K562 (cell line): ENCODE data around the gene CEP350. TPM values are rescaled to one million over a fixed set of nuclear protein-coding genes. Genes with fewer than 3 reads are reported as not detected.

Source experiments
- COPS2 ChIP-seq: fragments of 450-650 bp; conservative IDR thresholded peaks from 2 replicates; pipeline ENCODE4 v1.6.1; 2016; ENCODE audit warnings: mild to moderate bottlenecking, moderate library complexity
- CREB1 ChIP-seq, 2 experiments: sonication (generic) in 1 of 2; formaldehyde crosslinking in 1 of 2; IDR thresholded peaks; 2 replicates each; pipeline versions ENCODE4 v1.6.1 to v1.8.0; 2012 to 2022; ENCODE audit warnings: inconsistent platforms in 1 of 2, mild to moderate bottlenecking in 1 of 2, missing genetic modification reagents in 1 of 2, moderate library complexity in 1 of 2
- ELK3 ChIP-seq: fragments of 450-650 bp; formaldehyde crosslinking; IDR thresholded peaks from 2 replicates; pipeline ENCODE4 v1.4.0; 2020; ENCODE audit warnings: mild to moderate bottlenecking
- ESRRA ChIP-seq: fragments of 450-650 bp; IDR thresholded peaks from 2 replicates; pipeline ENCODE4 v1.6.1; 2014; ENCODE audit warnings: low read depth, mild to moderate bottlenecking, moderate library complexity, borderline replicate concordance
- HDAC8 ChIP-seq: fragments of 450-650 bp; IDR thresholded peaks from 2 replicates; pipeline ENCODE4 v1.6.1; 2016; ENCODE audit warnings: mild to moderate bottlenecking, missing genetic modification characterization, moderate library complexity, missing compliant biosample characterization
- LEF1 ChIP-seq: fragments of 450-650 bp; IDR thresholded peaks from 2 replicates; pipeline ENCODE4 v1.6.1; 2016; ENCODE audit warnings: mild to moderate bottlenecking
- MYC ChIP-seq, 2 experiments: fragments of 250-450 bp in 1 of 2; sonication (Bioruptor Pico) in 1 of 2; IDR thresholded peaks; 2 replicates each; pipeline versions ENCODE4 v1.5.1 to v1.6.1; 2012 to 2021; ENCODE audit warnings: low read depth in 2 of 2, borderline replicate concordance in 1 of 2, improper control_type of control experiment in 1 of 2, low read length in 1 of 2, mild to moderate bottlenecking in 1 of 2, moderate library complexity in 1 of 2
- NCOA4 ChIP-seq: fragments of 450-650 bp; IDR thresholded peaks from 2 replicates; pipeline ENCODE4 v1.6.1; 2018; ENCODE audit warnings: mild to moderate bottlenecking; ENCODE audit not compliant: partially characterized antibody
- NELFE ChIP-seq: IDR thresholded peaks from 2 replicates; pipeline ENCODE4 v1.6.1; 2011; ENCODE audit warnings: mild to moderate bottlenecking; ENCODE audit not compliant: insufficient read depth, insufficient read length
- PATZ1 ChIP-seq: fragments of 250-450 bp; sonication (Bioruptor Pico); IDR thresholded peaks from 2 replicates; pipeline ENCODE4 v1.5.0; 2020; ENCODE audit warnings: mild to moderate bottlenecking, borderline replicate concordance
- RBM25 ChIP-seq: fragments of 200-400 bp; formaldehyde crosslinking; IDR thresholded peaks from 2 replicates; pipeline ENCODE4 v1.6.1; 2018; ENCODE audit warnings: low read length, low read depth, moderate library complexity; ENCODE audit not compliant: severe bottlenecking
- SMARCA5 ChIP-seq: fragments of 450-650 bp; IDR thresholded peaks from 2 replicates; pipeline ENCODE4 v1.6.1; 2016
- U2AF1 ChIP-seq: fragments of 200-400 bp; formaldehyde crosslinking; optimal IDR thresholded peaks from 2 replicates; pipeline ENCODE3; 2017; ENCODE audit warnings: mild to moderate bottlenecking, low read depth, low read length, moderate library complexity
- ZMIZ1 ChIP-seq, 2 experiments: fragments of 150-350 bp in 1 of 2; IDR thresholded peaks; 2 replicates each; pipeline ENCODE4 v1.6.1; 2012 to 2016; ENCODE audit warnings: low read depth in 2 of 2, low read length in 2 of 2, mild to moderate bottlenecking in 1 of 2, moderate library complexity in 1 of 2
- ZNF830 ChIP-seq: fragments of 250-450 bp; sonication (Bioruptor Pico); IDR thresholded peaks from 2 replicates; pipeline ENCODE4 v1.5.0; 2021; ENCODE audit warnings: mild to moderate bottlenecking
- polyA plus RNA-seq, 8 experiments: library from polyadenylated mRNA; depleted of rRNA in 4 of 8; stranded (reverse) in 5 of 8; unstranded in 3 of 8; fragments of >200 nt; fragmentation: Nextera tagmentation in 2 of 8; fragmentation: Illumina TruSeq in 1 of 8; extraction: Ambion mirVana in 2 of 8; extraction: Trizol in 1 of 8; gene quantifications; 2 replicates each; pipeline versions ENCODE4 v1.2.1 to v1.2.3, GENCODE V29; 2011 to 2014; ENCODE audit warnings: inconsistent platforms in 1 of 8, missing spikeins in 1 of 8
- total RNA-seq, 7 experiments: library from RNA; depleted of rRNA in 6 of 7; stranded (reverse); fragments of >200 nt in 6 of 7; fragmentation: Illumina TruSeq in 2 of 7; extraction: Trizol in 2 of 7; gene quantifications; 2 replicates each; pipeline versions ENCODE4 v1.2.1 to v1.2.3, GENCODE V29; 2011 to 2021; ENCODE audit warnings: low replicate concordance in 1 of 7
- TF ChIP-seq, protein P1 (sequence below): fragments of 450-650 bp; IDR thresholded peaks from one replicate; pipeline ENCODE4 v1.6.1; 2018; ENCODE audit warnings: mild to moderate bottlenecking, moderate library complexity; ENCODE audit not compliant: partially characterized antibody
- TF ChIP-seq, protein P2 (sequence below): sonication (generic); formaldehyde crosslinking; IDR thresholded peaks from 2 replicates; pipeline ENCODE4 v1.9.0; 2022; ENCODE audit warnings: mild to moderate bottlenecking, missing genetic modification reagents

Gene CEP350
- total and polyA plus RNA-seq, 9 of the 15 experiments (the other 6 are each of a cell fraction or from before 2014, with no cell fraction given): 8.3 to 64.3 (median 28.0) TPM

- TF ChIP-seq, protein P1, sequence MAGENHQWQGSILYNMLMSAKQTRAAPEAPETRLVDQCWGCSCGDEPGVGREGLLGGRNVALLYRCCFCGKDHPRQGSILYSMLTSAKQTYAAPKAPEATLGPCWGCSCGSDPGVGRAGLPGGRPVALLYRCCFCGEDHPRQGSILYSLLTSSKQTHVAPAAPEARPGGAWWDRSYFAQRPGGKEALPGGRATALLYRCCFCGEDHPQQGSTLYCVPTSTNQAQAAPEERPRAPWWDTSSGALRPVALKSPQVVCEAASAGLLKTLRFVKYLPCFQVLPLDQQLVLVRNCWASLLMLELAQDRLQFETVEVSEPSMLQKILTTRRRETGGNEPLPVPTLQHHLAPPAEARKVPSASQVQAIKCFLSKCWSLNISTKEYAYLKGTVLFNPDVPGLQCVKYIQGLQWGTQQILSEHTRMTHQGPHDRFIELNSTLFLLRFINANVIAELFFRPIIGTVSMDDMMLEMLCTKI: no peak
- peak; percentile 20; the same call in 1 of the 2 replicates for TF ChIP-seq ESRRA
- no peak for TF ChIP-seq SMARCA5
- TF ChIP-seq NCOA4: no peak
- TF ChIP-seq CREB1 (IDR thresholded peaks at IDR 0.05): peak; percentile 83
- peak; percentile 84 for TF ChIP-seq CREB1 (CRISPR knock-in tag; IDR thresholded peaks at IDR 0.05)
- no peak for TF ChIP-seq PATZ1 (CRISPR knock-in tag)
- TF ChIP-seq RBM25: peak; percentile 93
- TF ChIP-seq ZMIZ1 (IDR thresholded peaks at IDR 0.05; ENCODE audit: low read depth in 2 of 2, low read length in 2 of 2): peak in 1 of 2 experiments; percentile 46; a peak in 1 of 4 replicates
- no peak for TF ChIP-seq ELK3 (CRISPR knock-in tag)
- TF ChIP-seq LEF1: no peak
- TF ChIP-seq, protein P2, sequence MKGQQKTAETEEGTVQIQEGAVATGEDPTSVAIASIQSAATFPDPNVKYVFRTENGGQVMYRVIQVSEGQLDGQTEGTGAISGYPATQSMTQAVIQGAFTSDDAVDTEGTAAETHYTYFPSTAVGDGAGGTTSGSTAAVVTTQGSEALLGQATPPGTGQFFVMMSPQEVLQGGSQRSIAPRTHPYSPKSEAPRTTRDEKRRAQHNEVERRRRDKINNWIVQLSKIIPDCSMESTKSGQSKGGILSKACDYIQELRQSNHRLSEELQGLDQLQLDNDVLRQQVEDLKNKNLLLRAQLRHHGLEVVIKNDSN (CRISPR knock-in tag): 0 out of 2 replicates have a peak, but pooled peaks have one; percentile 17
- no peak for TF ChIP-seq HDAC8 (tag)
- TF ChIP-seq NELFE: no peak
- TF ChIP-seq ZNF830: no peak; the same call in 1 of the 2 replicates
- TF ChIP-seq MYC (IDR thresholded peaks at IDR 0.05; ENCODE audit: low read depth, low read length): peak; percentile 82
- no peak for TF ChIP-seq MYC (CRISPR knock-in tag; IDR thresholded peaks at IDR 0.05; ENCODE audit: borderline replicate concordance, low read depth)
- TF ChIP-seq U2AF1: peak; percentile 82
- TF ChIP-seq COPS2: no peak
Observed at GRCh38 chr1:179954493-179955286, at the start of gene CEP350 (continued).
